Endothelial cell of umbilical vein (primary cell): ENCODE data around the gene FAM161A. TPM values are rescaled to one million over a fixed set of nuclear protein-coding genes. Genes with fewer than 3 reads are reported as not detected.
"Not testable (repeated sequence)": the region's sequence is repeated elsewhere in the genome, so short reads cannot be mapped to it uniquely, and the experiment has no call there.

Experiments
- BruUV-seq: library from RNA; stranded (reverse); fragments of 400-500 nt; replicated peaks from 2 replicates; lab custom pipeline; 2021; lab: Mats Ljungman, UMichigan
- CTCF ChIA-PET: fragments of 300-600, 350-600 bp; sonication (Branson Sonifier 250); formaldehyde crosslinking; loops from one replicate; lab custom pipeline; 2021; ENCODE audit warnings: antibody characterized with exemption, inconsistent platforms; lab: Charles Lee
- POLR2A ChIA-PET: fragments of 300-600, 350-600 bp; sonication (Branson Sonifier 250); formaldehyde crosslinking; loops from one replicate; lab custom pipeline; 2021; ENCODE audit warnings: antibody characterized with exemption, inconsistent platforms; lab: Charles Lee
- DNase-seq: peaks from one replicate; pipeline ENCODE4 v3.0.0-alpha.2; 2011; ENCODE audit warnings: low read depth, low spot score
- FAIRE-seq: peaks from 2 replicates; lab custom pipeline; 2011; peaks lifted over from hg19 to GRCh38; lab: Jason Lieb, UNC
- H2AFZ ChIP-seq: 2 replicates; pipeline ENCODE4 v1.6.0; 2012; ENCODE audit warnings: low read depth, low read length, control low read depth, inconsistent platforms
- H3K27ac ChIP-seq: 2 replicates; pipeline ENCODE4 v1.5.1; 2011; ENCODE audit warnings: low read depth, mild to moderate bottlenecking, control low read depth, low read length, moderate library complexity; ENCODE audit not compliant: insufficient read depth
- H3K27me3 ChIP-seq, 2 experiments: 2 replicates each; pipeline versions ENCODE4 v1.6.0 to v1.6.1; 2011; ENCODE audit warnings: low read length in 2 of 2, mixed read lengths in 1 of 2; ENCODE audit not compliant: control insufficient read depth in 2 of 2, insufficient read depth in 2 of 2
- H3K36me3 ChIP-seq, 2 experiments: 2 replicates in 1 of 2; 3 replicates in 1 of 2; pipeline ENCODE4 v1.5.1; 2011; ENCODE audit warnings: low read length in 2 of 2, mild to moderate bottlenecking in 1 of 2, moderate library complexity in 1 of 2; ENCODE audit not compliant: control insufficient read depth in 2 of 2, insufficient read depth in 2 of 2; ENCODE audit errors: extremely low read depth in 1 of 2
- H3K4me1 ChIP-seq: 3 replicates; pipeline ENCODE4 v1.5.1; 2011; ENCODE audit warnings: mild to moderate bottlenecking, low read length; ENCODE audit not compliant: control insufficient read depth, insufficient read depth; ENCODE audit errors: extremely low read depth
- H3K4me2 ChIP-seq: 2 replicates; pipeline ENCODE4 v1.6.1; 2011; ENCODE audit warnings: low read length, control low read depth, mixed read lengths; ENCODE audit not compliant: insufficient read depth
- H3K4me3 ChIP-seq, 3 experiments: fragments of 200-600 bp in 1 of 3; sonication (generic), shearing (Covaris generic) in 1 of 3; replicated peaks in 1 of 3; 2 replicates each; pipeline ENCODE4 v1.5.1; 2011 to 2016; ENCODE audit warnings: control low read depth in 3 of 3, low read length in 3 of 3, mild to moderate bottlenecking in 2 of 3, inconsistent platforms in 1 of 3, low read depth in 1 of 3, moderate library complexity in 1 of 3; ENCODE audit not compliant: insufficient read depth in 1 of 3
- H3K79me2 ChIP-seq: 2 replicates; pipeline ENCODE4 v1.6.0; 2012; ENCODE audit warnings: low read length, inconsistent platforms; ENCODE audit not compliant: control insufficient read depth, insufficient read depth
- H3K9ac ChIP-seq: replicated peaks from 2 replicates; pipeline ENCODE3; 2011; ENCODE audit warnings: low read length, control low read depth; ENCODE audit not compliant: insufficient read depth; ENCODE audit errors: extremely low read depth
- H3K9me1 ChIP-seq: replicated peaks from 3 replicates; pipeline ENCODE4 v1.6.0; 2011; ENCODE audit warnings: mild to moderate bottlenecking, low read length; ENCODE audit not compliant: control insufficient read depth, insufficient read depth; ENCODE audit errors: extremely low read depth
- H3K9me3 ChIP-seq: replicated peaks from 2 replicates; pipeline ENCODE4 v1.5.1; 2012; ENCODE audit warnings: low read length, inconsistent platforms; ENCODE audit not compliant: control insufficient read depth, insufficient read depth
- H4K20me1 ChIP-seq: replicated peaks from 2 replicates; pipeline ENCODE3; 2011; ENCODE audit warnings: mild to moderate bottlenecking, low read length; ENCODE audit not compliant: control insufficient read depth, insufficient read depth; ENCODE audit errors: extremely low read depth
- EZH2 ChIP-seq: IDR thresholded peaks from 2 replicates; pipeline ENCODE4 v1.6.1; 2012; ENCODE audit warnings: borderline replicate concordance, low read depth, mild to moderate bottlenecking, moderate library complexity, low read length, inconsistent platforms; ENCODE audit not compliant: severe bottlenecking
- FOS ChIP-seq: IDR thresholded peaks from 2 replicates; pipeline ENCODE4 v1.6.1; 2011; ENCODE audit warnings: mild to moderate bottlenecking, low read length, moderate library complexity, borderline replicate concordance; ENCODE audit not compliant: insufficient read depth
- GATA2 ChIP-seq: IDR thresholded peaks from 2 replicates; pipeline ENCODE4 v1.7.0; 2011; ENCODE audit warnings: low read depth, mild to moderate bottlenecking, moderate library complexity, mixed read lengths, low read length; ENCODE audit not compliant: insufficient read length, insufficient read depth
- JUN ChIP-seq: IDR thresholded peaks from 2 replicates; pipeline ENCODE4 v1.6.1; 2011; ENCODE audit warnings: borderline replicate concordance, low read depth; ENCODE audit not compliant: insufficient read length, insufficient read depth
- MAX ChIP-seq: IDR thresholded peaks from 2 replicates; pipeline ENCODE4 v1.6.1; 2011; ENCODE audit not compliant: insufficient read depth, insufficient read length
- MYC ChIP-seq: IDR thresholded peaks from one replicate; pipeline ENCODE4 v1.6.1; 2011; ENCODE audit warnings: mild to moderate bottlenecking, low read depth, low read length
- POLR2A ChIP-seq: IDR thresholded peaks from 2 replicates; pipeline ENCODE4 v1.6.1; 2012; ENCODE audit warnings: low read depth, mild to moderate bottlenecking, control low read depth, low read length
- POLR2AphosphoS5 ChIP-seq: IDR thresholded peaks from 2 replicates; pipeline ENCODE4 v1.6.1; 2012; ENCODE audit warnings: low read depth, mild to moderate bottlenecking, control low read depth, low read length, moderate library complexity; ENCODE audit not compliant: insufficient read depth
- dilution Hi-C: fragments of 300-500 bp; cut with MboI; formaldehyde crosslinking; loops from one replicate; pipeline ENCODE4 v1.15.0; 2019; ENCODE audit warnings: low sequenced_read_pairs; ENCODE audit not compliant: extremely low pct_ligation_motif_present
- intact Hi-C: fragments of 100-400 bp; cut with micrococcal nuclease; formaldehyde crosslinking; loops from one replicate; pipeline ENCODE4 v1.10.0; 2022
- polyA plus RNA-seq, 4 experiments: library from polyadenylated mRNA; depleted of rRNA in 3 of 4; stranded (reverse) in 3 of 4; unstranded in 1 of 4; fragments of >200 nt; gene quantifications; 2 replicates each; pipeline versions ENCODE4 v1.2.1 to v1.2.3, GENCODE V29; 2011 to 2012; ENCODE audit warnings: missing spikeins in 1 of 4
- total RNA-seq: library from RNA; stranded (reverse); gene quantifications from 2 replicates; pipeline ENCODE4 v1.2.3, GENCODE V29; 2021
- TF ChIP-seq, protein P1 (sequence below), 2 donors: IDR thresholded peaks; 1 replicate in 1 of 2; 2 replicates in 1 of 2; pipeline ENCODE4 v1.5.1; 2011; ENCODE audit warnings: low read length in 2 of 2, mild to moderate bottlenecking in 2 of 2, moderate library complexity in 2 of 2, control low read depth in 1 of 2, inconsistent platforms in 1 of 2, low read depth in 1 of 2; ENCODE audit not compliant: insufficient read depth in 1 of 2; ENCODE audit errors: extremely low read depth in 1 of 2

Gene FAM161A
- total and polyA plus RNA-seq, 2 donors (not counting 3 experiments of a cell fraction or from before 2014, with no cell fraction given): 0.81 to 6.1 TPM

DNA sequence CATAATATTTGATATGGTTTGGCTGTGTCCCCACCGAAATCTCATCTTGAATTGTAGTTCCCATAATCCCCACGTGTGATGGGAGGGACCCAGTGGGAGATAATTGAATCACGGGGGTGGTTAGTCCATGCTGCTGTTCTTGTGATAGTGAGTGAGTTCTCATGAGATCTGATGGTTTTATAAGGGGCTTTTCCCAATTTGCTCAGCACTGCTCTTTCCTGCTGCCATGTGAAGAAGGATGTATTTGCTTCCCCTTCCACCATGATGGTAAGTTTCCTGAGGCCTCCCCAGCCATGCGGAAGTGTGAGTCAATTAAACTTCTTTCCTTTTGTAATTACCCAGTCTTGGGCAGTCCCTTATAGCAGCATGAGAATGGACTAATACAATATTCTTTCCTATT, 56.4 kb downstream of the FAM161A start:
- POLR2A ChIA-PET, H3K36me3 ChIP-seq, H3K4me1 ChIP-seq, H4K20me1 ChIP-seq, H3K27ac ChIP-seq, H3K9me3 ChIP-seq, H3K4me2 ChIP-seq, H3K9ac ChIP-seq, dilution Hi-C loops, FAIRE-seq, CTCF ChIA-PET, H2AFZ ChIP-seq, H3K79me2 ChIP-seq, H3K27me3 ChIP-seq, DNase-seq, BruUV-seq, H3K9me1 ChIP-seq, H3K4me3 ChIP-seq: not testable (repeated sequence)
- intact Hi-C loops: loop anchor here (10.0 kb wide), 1 partner anchor 103 kb away; no protein-coding TSS in a partner anchor

DNA sequence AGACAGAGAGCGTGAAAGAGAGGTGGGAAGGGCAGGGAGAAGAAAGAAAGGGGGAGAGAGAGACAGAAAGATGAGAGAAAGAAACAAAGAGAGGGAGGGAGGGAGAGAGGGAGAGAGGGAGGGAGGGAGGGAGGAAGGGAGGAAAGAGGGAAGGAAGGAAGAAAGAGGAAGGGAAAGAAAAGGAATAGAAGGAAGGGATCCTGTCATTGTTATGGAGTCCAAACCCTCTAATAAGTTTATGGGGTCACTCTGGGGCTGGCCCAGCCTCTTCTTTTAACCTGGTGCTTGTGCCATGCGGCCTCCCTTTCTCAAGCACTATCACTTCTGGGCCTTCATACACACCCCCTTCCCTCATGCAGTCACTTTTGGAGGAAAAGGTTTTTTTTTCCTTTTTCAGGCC, 58.5 kb downstream of the FAM161A start:
- DNase-seq: no peak
- Histone ChIP-seq H3K4me1 (no peaks in the 10 kb centered on the region), H4K20me1 (no peaks in the 10 kb centered on the region), H3K4me2 (no peak overlapping the region), H3K27ac (no peak overlapping the region), H2AFZ (no peak overlapping the region), H3K9ac (no peak overlapping the region), H3K4me3 (no peak overlapping the region), H3K36me3 (no peaks in the 10 kb centered on the region), H3K27me3 (peaks cover 0 to 2% of the 10 kb centered on the region in 2 experiments), H3K79me2 (no peaks in the 10 kb centered on the region), H3K9me3 (no peaks in the 10 kb centered on the region), H3K9me1 (no peaks in the 10 kb centered on the region)
- intact Hi-C loops (loop anchor here (10.0 kb wide), 1 partner anchor 101 kb away; no protein-coding TSS in a partner anchor), dilution Hi-C loops (no loop called here)
- no TSS peak for BruUV-seq
- TF ChIP-seq JUN: no peak
- TF ChIP-seq EZH2: no peak
- no peak for TF ChIP-seq FOS
- TF ChIP-seq, protein P1, sequence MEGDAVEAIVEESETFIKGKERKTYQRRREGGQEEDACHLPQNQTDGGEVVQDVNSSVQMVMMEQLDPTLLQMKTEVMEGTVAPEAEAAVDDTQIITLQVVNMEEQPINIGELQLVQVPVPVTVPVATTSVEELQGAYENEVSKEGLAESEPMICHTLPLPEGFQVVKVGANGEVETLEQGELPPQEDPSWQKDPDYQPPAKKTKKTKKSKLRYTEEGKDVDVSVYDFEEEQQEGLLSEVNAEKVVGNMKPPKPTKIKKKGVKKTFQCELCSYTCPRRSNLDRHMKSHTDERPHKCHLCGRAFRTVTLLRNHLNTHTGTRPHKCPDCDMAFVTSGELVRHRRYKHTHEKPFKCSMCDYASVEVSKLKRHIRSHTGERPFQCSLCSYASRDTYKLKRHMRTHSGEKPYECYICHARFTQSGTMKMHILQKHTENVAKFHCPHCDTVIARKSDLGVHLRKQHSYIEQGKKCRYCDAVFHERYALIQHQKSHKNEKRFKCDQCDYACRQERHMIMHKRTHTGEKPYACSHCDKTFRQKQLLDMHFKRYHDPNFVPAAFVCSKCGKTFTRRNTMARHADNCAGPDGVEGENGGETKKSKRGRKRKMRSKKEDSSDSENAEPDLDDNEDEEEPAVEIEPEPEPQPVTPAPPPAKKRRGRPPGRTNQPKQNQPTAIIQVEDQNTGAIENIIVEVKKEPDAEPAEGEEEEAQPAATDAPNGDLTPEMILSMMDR (IDR thresholded peaks at IDR 0.05; ENCODE audit: extremely low read depth in 1 of 2, insufficient read depth in 1 of 2, low read depth in 1 of 2, low read length in 2 of 2): no peak
- TF ChIP-seq GATA2: no peak
- TF ChIP-seq POLR2AphosphoS5: no peak
- no peak for TF ChIP-seq POLR2A
- no peak for TF ChIP-seq MAX
- no peak for TF ChIP-seq MYC
- ChIA-PET CTCF (no interaction called here), POLR2A (interaction anchor here (0.6 kb wide), 1 partner anchor 124 kb away, joined by 6 read pairs; no protein-coding TSS in a partner anchor)
- FAIRE-seq: no peak
